GM12878 (cell line): Measurements from ENCODE around the gene TOR2A. TPM values are rescaled to one million over a fixed set of nuclear protein-coding genes. Genes with fewer than 3 reads are reported as not detected.

Source experiments
- ATAC-seq: fragments of 200-7000 bp; cut with Tn5 transposase; 3 replicates; pipeline ENCODE4 v1.9.1; 2020; ENCODE audit warnings: mild to moderate bottlenecking, moderate library complexity
- BruUV-seq: library from RNA; stranded (reverse); fragments of 400-500 nt; replicated peaks from 2 replicates; lab custom pipeline; 2021; lab: Mats Ljungman, UMichigan
- CTCF ChIA-PET: fragments of 300-600 bp; sonication (Branson Sonifier 250); formaldehyde crosslinking; extraction: SDS; loops from one replicate; lab custom pipeline; 2021; ENCODE audit warnings: inconsistent platforms; lab: Yijun Ruan, JAX
- POLR2A ChIA-PET: fragments of 350-600 bp; formaldehyde crosslinking; extraction: SDS; loops from one replicate; lab custom pipeline; 2021; ENCODE audit warnings: inconsistent platforms; lab: Charles Lee
- RAD21 ChIA-PET: fragments of 300-600 bp; sonication (Branson Sonifier 250); formaldehyde crosslinking; loops from one replicate; lab custom pipeline; 2023; ENCODE audit warnings: antibody characterized with exemption; ENCODE audit not compliant: unreplicated experiment; lab: Charles Lee
- SMC1A ChIA-PET: fragments of 300-600 bp; sonication (Branson Sonifier 250); formaldehyde crosslinking; loops from one replicate; lab custom pipeline; 2023; ENCODE audit not compliant: unreplicated experiment, uncharacterized antibody; lab: Charles Lee
- DNase-seq: peaks from one replicate; pipeline ENCODE4 v3.0.0-alpha.2; 2011; ENCODE audit warnings: low read depth, low spot score
- FAIRE-seq: peaks from 3 replicates; lab custom pipeline; 2011; peaks lifted over from hg19 to GRCh38; lab: Jason Lieb, UNC
- H2AFZ ChIP-seq: 2 replicates; pipeline ENCODE4 v1.6.0; 2011; ENCODE audit warnings: low read depth, low read length, control low read depth; ENCODE audit not compliant: control insufficient read depth
- H3K27ac ChIP-seq: 2 replicates; pipeline ENCODE4 v1.5.1; 2011; ENCODE audit warnings: control low read depth; ENCODE audit not compliant: control insufficient read depth, insufficient read depth
- H3K27me3 ChIP-seq, 2 experiments: replicated peaks in 1 of 2; 2 replicates each; pipeline versions ENCODE4 v1.6.0 to v1.6.1; 2011; ENCODE audit warnings: low read length in 1 of 2; ENCODE audit not compliant: control insufficient read depth in 2 of 2, insufficient read depth in 2 of 2
- H3K36me3 ChIP-seq, 2 experiments: 2 replicates each; pipeline ENCODE4 v1.5.1; 2011; ENCODE audit warnings: low read length in 1 of 2; ENCODE audit not compliant: control insufficient read depth in 2 of 2, insufficient read depth in 2 of 2
- H3K4me1 ChIP-seq: 2 replicates; pipeline ENCODE4 v1.6.1; 2011; ENCODE audit warnings: mild to moderate bottlenecking, low read length, moderate library complexity, mixed read lengths; ENCODE audit not compliant: control insufficient read depth, insufficient read depth
- H3K4me2 ChIP-seq: 2 replicates; pipeline ENCODE4 v1.6.0; 2011; ENCODE audit warnings: control low read depth; ENCODE audit not compliant: control insufficient read depth, insufficient read depth
- H3K4me3 ChIP-seq: fragments of 200-600 bp; sonication (generic); 2 replicates; pipeline ENCODE4 v1.5.1; 2016
- H3K79me2 ChIP-seq: 2 replicates; pipeline ENCODE4 v1.6.0; 2011; ENCODE audit warnings: low read length; ENCODE audit not compliant: control insufficient read depth, insufficient read depth
- H3K9ac ChIP-seq: 2 replicates; pipeline ENCODE4 v1.8.0; 2011; ENCODE audit warnings: low read length, control low read depth, mixed read lengths; ENCODE audit not compliant: control insufficient read depth, insufficient read depth
- H3K9me3 ChIP-seq: replicated peaks from 3 replicates; pipeline ENCODE4 v1.5.1; 2011; ENCODE audit warnings: mild to moderate bottlenecking, low read length; ENCODE audit not compliant: control insufficient read depth, insufficient read depth
- H4K20me1 ChIP-seq: 2 replicates; pipeline ENCODE4 v1.6.0; 2011; ENCODE audit not compliant: control insufficient read depth, insufficient read depth
- CTCF ChIP-seq, 3 experiments: IDR thresholded peaks in 2 of 3; conservative IDR thresholded peaks in 1 of 3; 2 replicates each; pipeline ENCODE4 v1.5.1; 2011; ENCODE audit warnings: low read depth in 3 of 3, low read length in 3 of 3, mild to moderate bottlenecking in 3 of 3, control low read depth in 2 of 3, moderate library complexity in 2 of 3, inconsistent platforms in 1 of 3, mixed read lengths in 1 of 3; ENCODE audit not compliant: control insufficient read depth in 2 of 3, insufficient read depth in 1 of 3; ENCODE audit errors: extremely low read depth in 1 of 3
- FOS ChIP-seq: IDR thresholded peaks from 3 replicates; pipeline ENCODE4 v1.6.1; 2011; ENCODE audit warnings: borderline replicate concordance; ENCODE audit not compliant: insufficient read length; ENCODE audit errors: extremely low read depth
- GABPA ChIP-seq: IDR thresholded peaks from 2 replicates; pipeline ENCODE4 v1.6.1; 2014; ENCODE audit warnings: antibody characterized with exemption, low read depth, mild to moderate bottlenecking, inconsistent platforms
- WGBS: methylation state at CpG from one replicate; pipeline ENCODE4 v1.1.6; 2016; ENCODE audit warnings: low lambda C conversion rate; ENCODE audit not compliant: insufficient replicate concordance, insufficient coverage; ENCODE audit errors: missing lambda C conversion rate; 5-methylcytosine and 5-hydroxymethylcytosine counted together
- in situ Hi-C: fragments of 300-500 bp; cut with MboI; formaldehyde crosslinking; loops from 9 replicates; pipeline ENCODE4 v1.14.3; 2018; ENCODE audit warnings: mixed read lengths
- intact Hi-C: fragments of 100-400 bp; cut with micrococcal nuclease; formaldehyde crosslinking; loops from one replicate; pipeline ENCODE4 v1.14.2; 2022; ENCODE audit not compliant: unreplicated experiment
- polyA plus RNA-seq, 11 experiments: library from polyadenylated mRNA; depleted of rRNA in 4 of 11; unstranded in 6 of 11; stranded (reverse) in 5 of 11; fragments of >200 nt; fragmentation: Nextera tagmentation in 4 of 11; fragmentation: Illumina TruSeq in 1 of 11; extraction: Ambion mirVana in 4 of 11; extraction: Trizol in 1 of 11; gene quantifications; 1 replicate in 1 of 11; 2 replicates in 10 of 11; pipeline versions ENCODE4 v1.2.1 to v1.2.3, GENCODE V29; 2011 to 2016; ENCODE audit warnings: inconsistent platforms in 2 of 11, missing spikeins in 2 of 11, low read depth in 1 of 11
- total RNA-seq, 4 experiments: library from RNA; depleted of rRNA in 3 of 4; stranded (reverse); fragments of >200 nt in 3 of 4; fragmentation: Illumina TruSeq in 1 of 4; extraction: Trizol in 1 of 4; gene quantifications; 2 replicates each; pipeline versions ENCODE4 v1.2.1 to v1.2.3, GENCODE V29; 2013 to 2021

Gene TOR2A
- total and polyA plus RNA-seq, 10 of the 15 experiments (the other 5 are each of a cell fraction or from before 2014, with no cell fraction given) = 0.52 to 23.7 (median 8.5) TPM

- no peak for TF ChIP-seq CTCF (IDR thresholded peaks at IDR 0.05 in 2 of 3, conservative IDR thresholded peaks at IDR 0.05 in 1 of 3; ENCODE audit: control insufficient read depth in 2 of 3, extremely low read depth in 1 of 3, insufficient read depth in 1 of 3, low read depth in 3 of 3, low read length in 3 of 3)
- TF ChIP-seq FOS = no peak
These were observed 6.3 kb downstream of the TOR2A start (continued) for GRCh38 chr9:127728808-127729207.

DNA sequence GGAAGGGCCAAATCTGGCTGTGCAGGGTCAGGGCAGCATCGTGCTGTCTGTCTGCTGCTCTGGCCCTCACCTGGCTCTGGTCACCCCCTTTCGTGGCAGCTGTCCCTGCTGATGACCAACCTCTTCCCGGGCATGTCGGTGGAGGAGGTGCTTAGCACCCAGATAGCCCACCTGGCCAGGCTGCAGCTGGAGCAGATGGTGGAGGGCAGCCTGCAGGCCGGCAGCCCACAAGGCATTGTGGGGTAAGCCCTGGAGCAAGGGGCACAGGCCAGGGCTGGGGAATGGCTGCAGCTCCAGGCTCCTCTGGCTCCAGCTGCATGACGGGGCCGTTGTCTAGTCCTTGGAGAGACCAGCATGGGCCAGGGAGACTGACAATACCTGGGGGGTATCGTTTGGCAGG lies 8.2 kb downstream of the TOR2A start:
- ATAC-seq = no peak
- DNase-seq = no peak
- H3K4me3 ChIP-seq = no peak overlapping the region
- H4K20me1 ChIP-seq = no peaks in the 10 kb centered on the region
- ChIA-PET POLR2A (interaction anchor here (2.5 kb wide), 1 partner anchor 11 kb away, joined by 8 read pairs; the partner anchor contains the start of genes PTRH1 and TTC16), CTCF (no interaction called here), RAD21 (interaction anchor here (0.6 kb wide), 1 partner anchor 672 kb away, joined by 4 read pairs; no protein-coding TSS in a partner anchor), SMC1A (no interaction called here)
- H3K9me3 ChIP-seq = no peaks in the 10 kb centered on the region
- H3K9ac ChIP-seq = no peak overlapping the region
- H3K27ac ChIP-seq = no peak overlapping the region
- H3K27me3 ChIP-seq = no peaks in the 10 kb centered on the region
- H3K36me3 ChIP-seq = no peaks in the 10 kb centered on the region
- no peak overlapping the region for H3K4me2 ChIP-seq
- TF ChIP-seq GABPA = no peak
- no peak for TF ChIP-seq CTCF (IDR thresholded peaks at IDR 0.05 in 2 of 3, conservative IDR thresholded peaks at IDR 0.05 in 1 of 3; ENCODE audit: control insufficient read depth in 2 of 3, extremely low read depth in 1 of 3, insufficient read depth in 1 of 3, low read depth in 3 of 3, low read length in 3 of 3)
- intact Hi-C loops = no loop called here
- H2AFZ ChIP-seq = no peak overlapping the region
- FAIRE-seq = no peak
- no peaks in the 10 kb centered on the region for H3K4me1 ChIP-seq
- in situ Hi-C loops = no loop called here
- H3K79me2 ChIP-seq = no peaks in the 10 kb centered on the region
- no TSS peak for BruUV-seq
- WGBS = 36% methylated on average over 8 of the region's 8 CpGs
